Smooth muscle cell (in vitro differentiated cells): ENCODE results near the gene CHST10. TPM values are rescaled to one million over a fixed set of nuclear protein-coding genes. Genes with fewer than 3 reads are reported as not detected.

Experiments used
- DNase-seq: peaks from one replicate; lab custom pipeline; 2025; ENCODE audit not compliant: unreplicated experiment; lab: John Stamatoyannopoulos, UW
- H2AFZ ChIP-seq: fragments of 200-600 bp; sonication (generic); 2 replicates; pipeline ENCODE4 v1.6.0; 2016; ENCODE audit warnings: antibody characterized with exemption, low read depth, mild to moderate bottlenecking
- H3F3A ChIP-seq: fragments of 200-600 bp; sonication (generic); 2 replicates; pipeline ENCODE4 v1.6.0; 2017; ENCODE audit warnings: antibody characterized with exemption, low read depth
- H3K27ac ChIP-seq: fragments of 200-600 bp; sonication (generic); 2 replicates; pipeline ENCODE4 v1.5.1; 2016; ENCODE audit warnings: low read depth, mild to moderate bottlenecking
- H3K27me3 ChIP-seq: fragments of 200-600 bp; sonication (generic); 2 replicates; pipeline ENCODE4 v1.6.1; 2016; ENCODE audit warnings: low read depth, mild to moderate bottlenecking
- H3K36me3 ChIP-seq: fragments of 200-600 bp; sonication (generic); 2 replicates; pipeline ENCODE4 v1.5.1; 2016; ENCODE audit warnings: low read depth
- H3K4me1 ChIP-seq: fragments of 200-600 bp; sonication (generic); 2 replicates; pipeline ENCODE4 v1.5.1; 2016; ENCODE audit warnings: low read depth
- H3K4me2 ChIP-seq: fragments of 200-600 bp; sonication (generic); 2 replicates; pipeline ENCODE4 v1.6.0; 2016; ENCODE audit warnings: mild to moderate bottlenecking
- H3K4me3 ChIP-seq: fragments of 200-600 bp; sonication (generic); 2 replicates; pipeline ENCODE4 v1.5.1; 2016; ENCODE audit warnings: mild to moderate bottlenecking
- H3K79me2 ChIP-seq: fragments of 200-600 bp; sonication (generic); 2 replicates; pipeline ENCODE4 v1.6.0; 2016; ENCODE audit warnings: low read depth, mild to moderate bottlenecking
- H3K9ac ChIP-seq: fragments of 200-600 bp; sonication (generic); 2 replicates; pipeline ENCODE4 v1.6.0; 2016; ENCODE audit warnings: low read depth
- H3K9me3 ChIP-seq: fragments of 200-600 bp; sonication (generic); replicated peaks from 2 replicates; pipeline ENCODE4 v1.5.1; 2016; ENCODE audit warnings: low read depth
- H4K20me1 ChIP-seq: fragments of 200-600 bp; sonication (generic); 2 replicates; pipeline ENCODE4 v1.6.0; 2016; ENCODE audit warnings: low read depth
- WGBS: methylation state at CpG from one replicate; pipeline ENCODE4 v1.1.7; 2016; ENCODE audit warnings: low lambda C conversion rate; 5-methylcytosine and 5-hydroxymethylcytosine counted together
- polyA plus RNA-seq: library from polyadenylated mRNA; unstranded; fragments of >200 nt; fragmentation: Nextera tagmentation; extraction: Ambion mirVana; gene quantifications from 2 replicates; pipeline ENCODE4 v1.2.1, GENCODE V29; 2016
- total RNA-seq: library from RNA; depleted of rRNA; stranded (reverse); fragments of >200 nt; gene quantifications from 2 replicates; pipeline ENCODE4 v1.2.3, GENCODE V29; 2014
- TF ChIP-seq, protein P1 (sequence below): fragments of 200-600 bp; sonication (generic); IDR thresholded peaks from 2 replicates; pipeline ENCODE4 v1.5.1; 2017; ENCODE audit warnings: borderline replicate concordance, mild to moderate bottlenecking, antibody characterized with exemption; ENCODE audit not compliant: insufficient read depth, poor library complexity, severe bottlenecking

The CHST10 gene
- total and polyA plus RNA-seq, 2 experiments from 2014 or later = 8.9 to 9.5 TPM

- no peak overlapping the region for H3K9ac ChIP-seq
- no peak overlapping the region for H3K4me2 ChIP-seq
- no peak overlapping the region for H3K4me3 ChIP-seq
- no peak overlapping the region for H3K27ac ChIP-seq
- no peaks in the 10 kb centered on the region for H3K9me3 ChIP-seq
- no peak overlapping the region for H2AFZ ChIP-seq
- 94% methylated on average over 10 of the region's 10 CpGs for WGBS
- H3K79me2 ChIP-seq = no peaks in the 10 kb centered on the region
- no peaks in the 10 kb centered on the region for H3F3A ChIP-seq
- H3K27me3 ChIP-seq = no peaks in the 10 kb centered on the region
- TF ChIP-seq, protein P1, sequence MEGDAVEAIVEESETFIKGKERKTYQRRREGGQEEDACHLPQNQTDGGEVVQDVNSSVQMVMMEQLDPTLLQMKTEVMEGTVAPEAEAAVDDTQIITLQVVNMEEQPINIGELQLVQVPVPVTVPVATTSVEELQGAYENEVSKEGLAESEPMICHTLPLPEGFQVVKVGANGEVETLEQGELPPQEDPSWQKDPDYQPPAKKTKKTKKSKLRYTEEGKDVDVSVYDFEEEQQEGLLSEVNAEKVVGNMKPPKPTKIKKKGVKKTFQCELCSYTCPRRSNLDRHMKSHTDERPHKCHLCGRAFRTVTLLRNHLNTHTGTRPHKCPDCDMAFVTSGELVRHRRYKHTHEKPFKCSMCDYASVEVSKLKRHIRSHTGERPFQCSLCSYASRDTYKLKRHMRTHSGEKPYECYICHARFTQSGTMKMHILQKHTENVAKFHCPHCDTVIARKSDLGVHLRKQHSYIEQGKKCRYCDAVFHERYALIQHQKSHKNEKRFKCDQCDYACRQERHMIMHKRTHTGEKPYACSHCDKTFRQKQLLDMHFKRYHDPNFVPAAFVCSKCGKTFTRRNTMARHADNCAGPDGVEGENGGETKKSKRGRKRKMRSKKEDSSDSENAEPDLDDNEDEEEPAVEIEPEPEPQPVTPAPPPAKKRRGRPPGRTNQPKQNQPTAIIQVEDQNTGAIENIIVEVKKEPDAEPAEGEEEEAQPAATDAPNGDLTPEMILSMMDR = no peak
- H4K20me1 ChIP-seq = no peaks in the 10 kb centered on the region
- peaks cover 5% of the 10 kb centered on the region for H3K36me3 ChIP-seq
- no peak for DNase-seq
- H3K4me1 ChIP-seq = no peaks in the 10 kb centered on the region
Observed at GRCh38 chr2:100403722-100404121, 13.7 kb downstream of the CHST10 start.

DNA sequence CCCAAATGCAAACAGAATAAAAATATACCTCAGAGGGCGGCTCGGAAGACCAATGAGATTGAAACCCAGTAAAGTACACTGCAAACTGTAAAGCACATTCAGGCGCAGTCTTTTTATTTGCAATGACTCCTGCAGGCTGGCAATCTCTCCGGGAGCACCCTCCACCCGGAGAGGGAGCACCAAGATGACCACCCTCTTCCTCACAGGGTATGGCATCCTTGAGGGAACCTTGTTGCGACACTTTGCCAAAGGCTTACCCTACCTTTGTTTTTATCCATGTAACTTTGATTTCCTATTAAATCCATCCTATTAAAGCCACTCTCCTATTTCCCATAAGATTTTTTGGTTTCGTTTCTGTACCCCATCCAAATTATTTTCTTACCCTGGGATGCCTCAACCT lies 16.2 kb downstream of the CHST10 start:
- no peak for DNase-seq
- Histone ChIP-seq H3F3A (no peaks in the 10 kb centered on the region), H3K36me3 (peaks cover 5% of the 10 kb centered on the region), H3K9ac (no peak overlapping the region), H3K4me1 (no peaks in the 10 kb centered on the region), H3K79me2 (no peaks in the 10 kb centered on the region), H2AFZ (no peak overlapping the region), H3K9me3 (no peaks in the 10 kb centered on the region), H4K20me1 (no peaks in the 10 kb centered on the region), H3K27me3 (no peaks in the 10 kb centered on the region), H3K4me2 (no peak overlapping the region), H3K27ac (no peak overlapping the region), H3K4me3 (no peak overlapping the region)
- TF ChIP-seq, protein P1 = no peak
- WGBS = 95% methylated on average over 7 of the region's 7 CpGs

- no peak for DNase-seq
- no peak overlapping the region for H3K4me2 ChIP-seq
- no peak overlapping the region for H3K4me3 ChIP-seq
- H3K27me3 ChIP-seq = no peaks in the 10 kb centered on the region
- H2AFZ ChIP-seq = no peak overlapping the region
- peaks cover 5% of the 10 kb centered on the region for H3K36me3 ChIP-seq
- no peaks in the 10 kb centered on the region for H3F3A ChIP-seq
- TF ChIP-seq, protein P1 = no peak
- H3K4me1 ChIP-seq = no peaks in the 10 kb centered on the region
- H3K9ac ChIP-seq = no peak overlapping the region
- H3K27ac ChIP-seq = no peak overlapping the region
- no peaks in the 10 kb centered on the region for H4K20me1 ChIP-seq
- H3K9me3 ChIP-seq = no peaks in the 10 kb centered on the region
- WGBS = 92% methylated on average over 9 of the region's 9 CpGs
- H3K79me2 ChIP-seq = no peaks in the 10 kb centered on the region
Observed at GRCh38 chr2:100399714-100400113, 17.8 kb downstream of the CHST10 start.

- no peaks in the 10 kb centered on the region for H3F3A ChIP-seq
- peaks cover 5% of the 10 kb centered on the region for H3K36me3 ChIP-seq
- no peak for DNase-seq
- H2AFZ ChIP-seq = no peak overlapping the region
- H3K4me2 ChIP-seq = no peak overlapping the region
- no peaks in the 10 kb centered on the region for H3K79me2 ChIP-seq
- H3K27me3 ChIP-seq = no peaks in the 10 kb centered on the region
- H3K4me3 ChIP-seq = no peak overlapping the region
- no peak overlapping the region for H3K27ac ChIP-seq
- H3K4me1 ChIP-seq = no peaks in the 10 kb centered on the region
- 84% methylated on average over 9 of the region's 9 CpGs for WGBS
- TF ChIP-seq, protein P1 = no peak
- no peak overlapping the region for H3K9ac ChIP-seq
- no peaks in the 10 kb centered on the region for H4K20me1 ChIP-seq
- no peaks in the 10 kb centered on the region for H3K9me3 ChIP-seq
Observed at GRCh38 chr2:100397976-100398375, 19.5 kb downstream of the CHST10 start.
